B cell (primary cell): Measurements from ENCODE around the gene C2CD4C. TPM values are rescaled to one million over a fixed set of nuclear protein-coding genes. Genes with fewer than 3 reads are reported as not detected.

ENCODE experiments used
- ATAC-seq: fragments of 200-7000 bp; cut with Tn5 transposase; one replicate; pipeline ENCODE4 v1.10.0; 2021; ENCODE audit warnings: low read depth, mild to moderate bottlenecking, moderate number of reproducible peaks, moderate library complexity
- CTCF ChIA-PET: fragments of 350-600 bp; sonication (Branson Sonifier 250); formaldehyde crosslinking; loops from one replicate; lab custom pipeline; 2021; ENCODE audit warnings: antibody characterized with exemption, inconsistent platforms; lab: Charles Lee
- POLR2A ChIA-PET: fragments of 350-600 bp; sonication (Branson Sonifier 250); formaldehyde crosslinking; loops from one replicate; lab custom pipeline; 2021; ENCODE audit warnings: antibody characterized with exemption; lab: Charles Lee
- DNase-seq: peaks from one replicate; pipeline ENCODE4 v3.0.0; 2013
- H2AFZ ChIP-seq: 2 replicates; pipeline ENCODE4 v1.6.1; 2012; ENCODE audit warnings: mild to moderate bottlenecking, low read depth, low read length; ENCODE audit not compliant: insufficient read depth, poor library complexity, severe bottlenecking
- H3K27ac ChIP-seq, 2 donors: 1 replicate in 1 of 2; 2 replicates in 1 of 2; pipeline ENCODE4 v1.5.1; 2012 to 2013; ENCODE audit warnings: low read length in 2 of 2, mild to moderate bottlenecking in 2 of 2, moderate library complexity in 1 of 2
- H3K27me3 ChIP-seq, 4 experiments: fragments of 200-600 bp in 1 of 4; sonication (generic) in 1 of 4; replicated peaks in 1 of 4; 1 replicate in 2 of 4; 2 replicates in 2 of 4; pipeline versions ENCODE4 v1.6.1 to v1.7.0; 2013 to 2016; ENCODE audit warnings: low read length in 3 of 4, mild to moderate bottlenecking in 2 of 4, mixed read lengths in 1 of 4, moderate library complexity in 1 of 4; ENCODE audit not compliant: insufficient read depth in 4 of 4, control insufficient read depth in 3 of 4; ENCODE audit errors: control extremely low read depth in 1 of 4
- H3K36me3 ChIP-seq, 2 experiments: replicated peaks in 1 of 2; 1 replicate in 1 of 2; 2 replicates in 1 of 2; pipeline versions ENCODE4 v1.6.1 to v1.7.1; 2013; ENCODE audit warnings: low read length in 1 of 2; ENCODE audit not compliant: insufficient read depth in 2 of 2, control insufficient read depth in 1 of 2; ENCODE audit errors: control extremely low read depth in 1 of 2, extremely low read depth in 1 of 2
- H3K4me1 ChIP-seq, 2 donors: fragments of 200-600 bp in 1 of 2; sonication (generic) in 1 of 2; 1 replicate in 1 of 2; 2 replicates in 1 of 2; pipeline versions ENCODE4 v1.5.1 to v1.6.1; 2013 to 2017; ENCODE audit warnings: low read length in 2 of 2; ENCODE audit not compliant: control insufficient read depth in 2 of 2, insufficient read depth in 2 of 2
- H3K4me2 ChIP-seq: replicated peaks from 2 replicates; pipeline ENCODE3; 2012; ENCODE audit warnings: mild to moderate bottlenecking, low read depth, low read length; ENCODE audit not compliant: poor library complexity, severe bottlenecking
- H3K4me3 ChIP-seq, 5 experiments: fragments of 200-600 bp in 1 of 5; sonication (generic) in 1 of 5; 1 replicate in 3 of 5; 2 replicates in 2 of 5; pipeline versions ENCODE4 v1.5.1 to v1.7.0; 2011 to 2016; ENCODE audit warnings: low read length in 4 of 5, mild to moderate bottlenecking in 4 of 5, low read depth in 2 of 5, control low read depth in 1 of 5, moderate library complexity in 1 of 5; ENCODE audit not compliant: insufficient read depth in 1 of 5; ENCODE audit errors: control extremely low read depth in 1 of 5, extremely low read depth in 1 of 5
- H3K79me2 ChIP-seq: fragments of 200-600 bp; sonication (generic); one replicate; pipeline ENCODE4 v1.6.0; 2016; ENCODE audit warnings: low read length; ENCODE audit not compliant: control insufficient read depth, insufficient read depth
- H3K9ac ChIP-seq: fragments of 200-600 bp; sonication (generic); 2 replicates; pipeline ENCODE4 v1.6.1; 2017; ENCODE audit warnings: mild to moderate bottlenecking, low read length, moderate library complexity
- H3K9me3 ChIP-seq, 3 donors: one replicate each; pipeline versions ENCODE4 v1.6.1 to v1.7.1; 2013; ENCODE audit warnings: low read length in 2 of 3; ENCODE audit not compliant: control insufficient read depth in 2 of 3, insufficient read depth in 1 of 3; ENCODE audit errors: control extremely low read depth in 1 of 3
- H4K20me1 ChIP-seq: 2 replicates; pipeline ENCODE4 v1.6.0; 2012; ENCODE audit warnings: mild to moderate bottlenecking, low read length; ENCODE audit not compliant: insufficient read depth, control insufficient read depth, poor library complexity, severe bottlenecking
- H3K27ac Mint-ChIP-seq: one replicate; pipeline ENCODE4 v1.8.0; 2021; ENCODE audit warnings: mixed read lengths
- H3K27me3 Mint-ChIP-seq: one replicate; pipeline ENCODE4 v1.8.0; 2021; ENCODE audit warnings: mixed read lengths
- H3K4me1 Mint-ChIP-seq: one replicate; pipeline ENCODE4 v1.8.0; 2021; ENCODE audit warnings: mixed read lengths
- H3K4me3 Mint-ChIP-seq: one replicate; pipeline ENCODE4 v1.8.0; 2021; ENCODE audit warnings: mixed read lengths
- H3K9me3 Mint-ChIP-seq: one replicate; pipeline ENCODE4 v1.8.0; 2022; ENCODE audit warnings: mixed read lengths; ENCODE audit not compliant: insufficient read depth
- CTCF ChIP-seq: fragments of 200-600 bp; IDR thresholded peaks from one replicate; pipeline ENCODE4 v1.8.0; 2022; ENCODE audit warnings: antibody characterized with exemption, mild to moderate bottlenecking
- EZH2 ChIP-seq: IDR thresholded peaks from 2 replicates; pipeline ENCODE4 v1.6.1; 2012; ENCODE audit warnings: borderline replicate concordance, low read depth, mild to moderate bottlenecking, moderate library complexity, low read length; ENCODE audit not compliant: insufficient read depth, poor library complexity, severe bottlenecking
- WGBS: methylation state at CpG from one replicate; pipeline ENCODE4 v1.1.5; 2013; ENCODE audit warnings: missing lambda C conversion rate; ENCODE audit not compliant: insufficient coverage; 5-methylcytosine and 5-hydroxymethylcytosine counted together
- intact Hi-C: fragments of 100-400 bp; cut with micrococcal nuclease; formaldehyde crosslinking; loops from one replicate; pipeline ENCODE4 v1.10.0; 2022
- polyA plus RNA-seq: library from polyadenylated mRNA; depleted of rRNA; stranded (reverse); fragments of >200 nt; gene quantifications from 2 replicates; pipeline ENCODE4 v1.2.3, GENCODE V29; 2012
- total RNA-seq, 2 donors: library from RNA; stranded (reverse); fragments of 120-200 nt in 1 of 2; gene quantifications; 1 replicate in 1 of 2; 2 replicates in 1 of 2; pipeline versions ENCODE4 v1.2.3 to v1.2.4, GENCODE V29; 2013 to 2022

The C2CD4C gene
- total and polyA plus RNA-seq, 2 donors (not counting 1 experiment from before 2014, with no cell fraction given) = not detected

- Histone ChIP-seq H4K20me1 (no peaks in the 10 kb centered on the region), H3K9me3 (peaks cover 0 to 11% (median 1%) of the 10 kb centered on the region in 3 donors), H3K4me2 (no peak overlapping the region), H3K4me1 (no peaks in the 10 kb centered on the region), H3K36me3 (no peaks in the 10 kb centered on the region), H3K4me3 (no peak overlapping the region), H3K27me3 (peaks cover 0 to 7% (median 0%) of the 10 kb centered on the region in 4 experiments), H3K79me2 (no peaks in the 10 kb centered on the region), H3K9ac (no peak overlapping the region), H2AFZ (no peak overlapping the region), H3K27ac (no peak overlapping the region)
- H3K4me3 Mint-ChIP-seq = no peak overlapping the region
- no peaks in the 10 kb centered on the region for H3K4me1 Mint-ChIP-seq
- 89% methylated on average over 22 of the region's 22 CpGs for WGBS
- ChIA-PET CTCF (no interaction called here), POLR2A (no interaction called here)
- TF ChIP-seq EZH2 = no peak
- TF ChIP-seq CTCF = no peak
- intact Hi-C loops = no loop called here
- no peak for ATAC-seq
- no peak overlapping the region for H3K27ac Mint-ChIP-seq
- DNase-seq = no peak
- peaks cover 15% of the 10 kb centered on the region for H3K27me3 Mint-ChIP-seq
- no peaks in the 10 kb centered on the region for H3K9me3 Mint-ChIP-seq
Observed at GRCh38 chr19:434152-434960, 25.4 kb upstream of the C2CD4C start.

- no peaks in the 10 kb centered on the region for H3K27me3 ChIP-seq
- Mint-ChIP-seq H3K27me3 (peaks cover 5% of the 10 kb centered on the region), H3K4me3 (no peak overlapping the region), H3K27ac (no peak overlapping the region), H3K9me3 (no peaks in the 10 kb centered on the region), H3K4me1 (no peaks in the 10 kb centered on the region)
- H3K36me3 ChIP-seq = no peaks in the 10 kb centered on the region
- no peak overlapping the region for H3K4me2 ChIP-seq
- no peak for ATAC-seq
- WGBS = 96% methylated on average over 7 of the region's 10 CpGs
- H3K27ac ChIP-seq = no peak overlapping the region
- H2AFZ ChIP-seq = no peak overlapping the region
- TF ChIP-seq EZH2 (no peak), CTCF (no peak)
- no peaks in the 10 kb centered on the region for H4K20me1 ChIP-seq
- H3K4me1 ChIP-seq = no peaks in the 10 kb centered on the region
- H3K9me3 ChIP-seq = peaks cover 0 to 18% (median 1%) of the 10 kb centered on the region in 3 donors
- CTCF ChIA-PET = no interaction called here
- H3K4me3 ChIP-seq = no peak overlapping the region
- no peak overlapping the region for H3K9ac ChIP-seq
- intact Hi-C loops = no loop called here
- POLR2A ChIA-PET = no interaction called here
- no peaks in the 10 kb centered on the region for H3K79me2 ChIP-seq
- no peak for DNase-seq
Observed at GRCh38 chr19:430701-431100, 21.8 kb upstream of the C2CD4C start.
